NAMALWA (cell line): ENCODE measurements around the gene MAPRE2.

Experiments
- DNase-seq: peaks from one replicate; pipeline ENCODE4 v3.0.0-alpha.2; 2015; ENCODE audit warnings: low spot score

MAPRE2 gene

GRCh38 chr18:35040988-35041814 is at the start of gene MAPRE2:
Gene MAPRE2 (plus strand): TSS chr18:35041413. CDS start chr18:35041540, 127 bp downstream.
- peak; percentile 99 for DNase-seq

GRCh38 chr18:34991561-34991960 is 49.7 kb upstream of the MAPRE2 start:
- DNase-seq = no peak

- no peak for DNase-seq
Measured at GRCh38 chr18:34993289-34993688, 47.9 kb upstream of the MAPRE2 start.

- no peak for DNase-seq
Measured at GRCh38 chr18:34995746-34996145, 45.5 kb upstream of the MAPRE2 start.

GRCh38 chr18:34998661-34999060 is 42.6 kb upstream of the MAPRE2 start:
- DNase-seq = no peak

GRCh38 chr18:34999756-35000289 is 41.4 kb upstream of the MAPRE2 start:
- DNase-seq = no peak

- DNase-seq = no peak
Measured at GRCh38 chr18:35000457-35000856, 40.8 kb upstream of the MAPRE2 start.

- DNase-seq = no peak
Measured at GRCh38 chr18:35002120-35002519, 39.1 kb upstream of the MAPRE2 start.

- DNase-seq = peak; percentile 81
Measured at GRCh38 chr18:35005963-35006577, 35.1 kb upstream of the MAPRE2 start.

- no peak for DNase-seq
Measured at GRCh38 chr18:35010156-35010555, 31.1 kb upstream of the MAPRE2 start.

GRCh38 chr18:35010993-35011392 is 30.2 kb upstream of the MAPRE2 start:
- DNase-seq = no peak

- DNase-seq = no peak
Measured at GRCh38 chr18:35019933-35020332, 21.3 kb upstream of the MAPRE2 start.

GRCh38 chr18:35022426-35023001 is 18.7 kb upstream of the MAPRE2 start:
- no peak for DNase-seq

GRCh38 chr18:35024196-35024595 is 17.0 kb upstream of the MAPRE2 start:
- no peak for DNase-seq

- DNase-seq = no peak
Measured at GRCh38 chr18:35024965-35025364, 16.2 kb upstream of the MAPRE2 start.

- DNase-seq = peak; percentile 64
Measured at GRCh38 chr18:35026407-35027061, 14.7 kb upstream of the MAPRE2 start.

GRCh38 chr18:35027206-35027605 is 14.0 kb upstream of the MAPRE2 start:
- no peak for DNase-seq

- no peak for DNase-seq
Measured at GRCh38 chr18:35028536-35028935, 12.7 kb upstream of the MAPRE2 start.

- no peak for DNase-seq
Measured at GRCh38 chr18:35029103-35029502, 12.1 kb upstream of the MAPRE2 start.

- DNase-seq = peak; percentile 60
Measured at GRCh38 chr18:35029770-35030169, 11.4 kb upstream of the MAPRE2 start.

GRCh38 chr18:35030277-35030989 is 10.8 kb upstream of the MAPRE2 start:
- DNase-seq = peak; percentile 47

GRCh38 chr18:35032113-35032512 is 9.1 kb upstream of the MAPRE2 start:
- DNase-seq = no peak
